ENCODE results near the gene STUM. TPM values are rescaled to one million over a fixed set of nuclear protein-coding genes. Genes with fewer than 3 reads are reported as not detected.

The STUM gene
- polyA plus RNA-seq, 1 donor (not counting 4 experiments of a cell fraction or from before 2014, with no cell fraction given): 0.01 TPM

DNA sequence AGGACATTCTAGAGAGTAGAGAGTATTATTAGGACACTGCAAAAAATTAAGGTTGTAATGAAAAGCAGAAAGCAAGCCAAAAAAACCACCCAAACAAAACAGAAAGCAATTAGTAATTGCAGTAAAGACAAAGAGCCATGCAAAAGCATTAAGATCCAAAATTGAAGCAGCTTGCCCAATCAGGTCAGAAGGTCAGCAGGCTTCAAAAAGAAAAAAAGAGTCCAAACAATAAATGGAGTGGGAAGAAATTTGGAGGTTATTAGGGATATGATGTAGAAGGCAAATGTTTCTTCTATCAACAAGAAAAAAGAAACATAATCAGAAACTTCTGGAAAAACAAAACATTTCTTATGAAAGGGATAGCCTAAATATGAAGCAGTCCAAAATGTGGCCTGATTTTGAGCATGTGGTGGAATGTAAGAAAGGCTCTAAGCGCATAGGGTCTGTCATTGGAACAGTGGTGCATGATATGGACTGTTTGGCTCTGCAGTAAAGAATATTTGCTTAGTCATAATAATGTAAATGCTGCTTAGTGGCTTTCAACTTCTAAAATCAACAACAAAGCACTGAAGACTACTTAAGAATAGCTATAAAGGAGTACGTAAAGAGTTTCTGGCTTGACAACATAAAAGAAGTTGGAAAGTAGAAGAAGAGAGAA lies 4.8 kb downstream of the STUM start:
- Histone ChIP-seq H3K79me2 (ENCODE audit: control insufficient read depth, insufficient read depth, low read length) (no peaks in the 10 kb centered on the region), H3K4me3 (ENCODE audit: control insufficient read depth in 2 of 3, extremely low read depth in 1 of 3, insufficient read depth in 2 of 3, low read depth in 1 of 3, low read length in 3 of 3) (no peak overlapping the region), H3K36me3 (ENCODE audit: control insufficient read depth in 2 of 2, extremely low read depth in 1 of 2, insufficient read depth in 2 of 2, low read length in 2 of 2) (no peaks in the 10 kb centered on the region), H2AFZ (ENCODE audit: control insufficient read depth, low read length) (no peak overlapping the region), H3K9me3 (ENCODE audit: control insufficient read depth, low read depth, low read length) (no peaks in the 10 kb centered on the region), H3K27me3 (ENCODE audit: control insufficient read depth, extremely low read depth, insufficient read depth, low read length) (peaks cover 57% of the 10 kb centered on the region), H3K9ac (ENCODE audit: control insufficient read depth, extremely low read depth, insufficient read depth, low read length) (no peak overlapping the region), H3K27ac (ENCODE audit: control insufficient read depth, insufficient read depth, low read length) (no peak overlapping the region), H3K4me1 (ENCODE audit: control insufficient read depth, extremely low read depth, insufficient read depth, low read length) (peaks cover 4% of the 10 kb centered on the region), H3K4me2 (ENCODE audit: control insufficient read depth, extremely low read depth, insufficient read depth, low read depth, low read length) (no peak overlapping the region), H4K20me1 (ENCODE audit: control insufficient read depth, extremely low read depth, insufficient read depth, low read length) (no peaks in the 10 kb centered on the region), H3K9me1 (ENCODE audit: control insufficient read depth, extremely low read depth, insufficient read depth, low read length) (no peaks in the 10 kb centered on the region)
- TF ChIP-seq EZH2 (IDR thresholded peaks at IDR 0.05; ENCODE audit: low read length): no peak
- TF ChIP-seq, protein P1, sequence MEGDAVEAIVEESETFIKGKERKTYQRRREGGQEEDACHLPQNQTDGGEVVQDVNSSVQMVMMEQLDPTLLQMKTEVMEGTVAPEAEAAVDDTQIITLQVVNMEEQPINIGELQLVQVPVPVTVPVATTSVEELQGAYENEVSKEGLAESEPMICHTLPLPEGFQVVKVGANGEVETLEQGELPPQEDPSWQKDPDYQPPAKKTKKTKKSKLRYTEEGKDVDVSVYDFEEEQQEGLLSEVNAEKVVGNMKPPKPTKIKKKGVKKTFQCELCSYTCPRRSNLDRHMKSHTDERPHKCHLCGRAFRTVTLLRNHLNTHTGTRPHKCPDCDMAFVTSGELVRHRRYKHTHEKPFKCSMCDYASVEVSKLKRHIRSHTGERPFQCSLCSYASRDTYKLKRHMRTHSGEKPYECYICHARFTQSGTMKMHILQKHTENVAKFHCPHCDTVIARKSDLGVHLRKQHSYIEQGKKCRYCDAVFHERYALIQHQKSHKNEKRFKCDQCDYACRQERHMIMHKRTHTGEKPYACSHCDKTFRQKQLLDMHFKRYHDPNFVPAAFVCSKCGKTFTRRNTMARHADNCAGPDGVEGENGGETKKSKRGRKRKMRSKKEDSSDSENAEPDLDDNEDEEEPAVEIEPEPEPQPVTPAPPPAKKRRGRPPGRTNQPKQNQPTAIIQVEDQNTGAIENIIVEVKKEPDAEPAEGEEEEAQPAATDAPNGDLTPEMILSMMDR (optimal IDR thresholded peaks at IDR 0.05 in 1 of 3, IDR thresholded peaks at IDR 0.05 in 1 of 3, conservative IDR thresholded peaks at IDR 0.05 in 1 of 3; ENCODE audit: extremely low read depth in 1 of 3, insufficient read depth in 2 of 3, low read length in 3 of 3): no peak
- DNase-seq (ENCODE audit: low read depth, low spot score) (no peak), FAIRE-seq (no peak)
- dilution Hi-C loops (cut with MboI; ENCODE audit: extremely low pct_ligation_motif_present, low sequenced_read_pairs): no loop called here

DNA sequence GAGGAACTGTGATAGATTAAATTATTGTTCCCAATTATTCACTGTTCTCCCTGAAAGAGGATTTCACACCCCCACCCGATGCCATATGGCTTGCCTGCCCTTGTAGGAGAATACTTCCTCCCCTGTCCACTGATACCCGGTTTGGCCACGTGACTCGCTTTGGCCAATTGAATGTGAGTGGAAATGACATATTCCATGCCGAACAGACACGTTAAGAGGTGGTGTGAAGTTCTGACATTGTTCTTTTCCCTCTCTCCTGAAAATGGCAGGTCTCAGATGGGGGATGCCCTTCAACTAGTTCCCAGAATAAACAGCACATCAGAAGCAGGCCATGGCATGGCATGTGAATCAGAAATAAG lies 5.3 kb downstream of the STUM start:
- H3K4me3 ChIP-seq (ENCODE audit: control insufficient read depth in 2 of 3, extremely low read depth in 1 of 3, insufficient read depth in 2 of 3, low read depth in 1 of 3, low read length in 3 of 3): no peak overlapping the region
- no peak overlapping the region for H3K9ac ChIP-seq (ENCODE audit: control insufficient read depth, extremely low read depth, insufficient read depth, low read length)
- H3K79me2 ChIP-seq (ENCODE audit: control insufficient read depth, insufficient read depth, low read length): no peaks in the 10 kb centered on the region
- no peaks in the 10 kb centered on the region for H3K36me3 ChIP-seq (ENCODE audit: control insufficient read depth in 2 of 2, extremely low read depth in 1 of 2, insufficient read depth in 2 of 2, low read length in 2 of 2)
- H4K20me1 ChIP-seq (ENCODE audit: control insufficient read depth, extremely low read depth, insufficient read depth, low read length): no peaks in the 10 kb centered on the region
- H3K4me1 ChIP-seq (ENCODE audit: control insufficient read depth, extremely low read depth, insufficient read depth, low read length): peaks cover 4% of the 10 kb centered on the region
- H3K9me3 ChIP-seq (ENCODE audit: control insufficient read depth, low read depth, low read length): no peaks in the 10 kb centered on the region
- DNase-seq (ENCODE audit: low read depth, low spot score) (no peak), FAIRE-seq (no peak)
- dilution Hi-C loops (cut with MboI; ENCODE audit: extremely low pct_ligation_motif_present, low sequenced_read_pairs): no loop called here
- peaks cover 53% of the 10 kb centered on the region for H3K27me3 ChIP-seq (ENCODE audit: control insufficient read depth, extremely low read depth, insufficient read depth, low read length)
- no peaks in the 10 kb centered on the region for H3K9me1 ChIP-seq (ENCODE audit: control insufficient read depth, extremely low read depth, insufficient read depth, low read length)
- H2AFZ ChIP-seq (ENCODE audit: control insufficient read depth, low read length): no peak overlapping the region
- TF ChIP-seq EZH2 (IDR thresholded peaks at IDR 0.05; ENCODE audit: low read length): no peak
- TF ChIP-seq, protein P1 (optimal IDR thresholded peaks at IDR 0.05 in 1 of 3, IDR thresholded peaks at IDR 0.05 in 1 of 3, conservative IDR thresholded peaks at IDR 0.05 in 1 of 3; ENCODE audit: extremely low read depth in 1 of 3, insufficient read depth in 2 of 3, low read length in 3 of 3): no peak
- H3K4me2 ChIP-seq (ENCODE audit: control insufficient read depth, extremely low read depth, insufficient read depth, low read depth, low read length): no peak overlapping the region
- H3K27ac ChIP-seq (ENCODE audit: control insufficient read depth, insufficient read depth, low read length): no peak overlapping the region

All from keratinocyte (primary cell).